Ramos (cell line): ENCODE results near the gene ZNF184.

Experiments
- in situ Hi-C: fragments of 300-500 bp; cut with MboI; formaldehyde crosslinking; loops from one replicate; pipeline ENCODE4 v1.14.3; 2022; ENCODE audit warnings: low sequenced_read_pairs; ENCODE audit not compliant: unreplicated experiment

The ZNF184 gene

DNA sequence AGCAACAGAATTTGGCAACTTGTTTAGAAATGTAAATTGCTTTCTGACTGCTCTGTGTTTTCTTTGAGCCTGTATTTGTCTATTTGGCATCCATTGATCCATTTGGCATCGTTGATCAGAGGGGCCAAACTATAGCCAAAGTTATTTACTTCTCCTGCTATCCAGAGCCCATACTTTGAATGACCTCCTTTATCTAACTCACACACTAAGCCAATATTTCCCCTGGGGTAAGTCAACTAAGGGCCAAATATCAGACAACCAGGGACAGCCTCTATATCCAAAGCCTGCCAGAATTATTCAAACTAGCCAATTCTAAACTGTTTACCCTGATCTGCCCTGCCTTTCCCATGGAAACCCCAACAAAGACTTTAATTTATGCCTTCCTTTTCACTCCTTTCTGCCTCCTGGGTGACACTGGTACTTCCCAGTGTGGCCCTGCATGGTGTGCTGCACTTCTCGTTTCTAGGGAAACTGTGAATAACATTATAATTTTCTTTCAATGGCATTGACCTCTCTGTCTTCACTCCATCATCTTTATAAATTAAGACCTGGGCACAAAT is 19.8 kb upstream of the ZNF184 start:
- in situ Hi-C loops = no loop called here

DNA sequence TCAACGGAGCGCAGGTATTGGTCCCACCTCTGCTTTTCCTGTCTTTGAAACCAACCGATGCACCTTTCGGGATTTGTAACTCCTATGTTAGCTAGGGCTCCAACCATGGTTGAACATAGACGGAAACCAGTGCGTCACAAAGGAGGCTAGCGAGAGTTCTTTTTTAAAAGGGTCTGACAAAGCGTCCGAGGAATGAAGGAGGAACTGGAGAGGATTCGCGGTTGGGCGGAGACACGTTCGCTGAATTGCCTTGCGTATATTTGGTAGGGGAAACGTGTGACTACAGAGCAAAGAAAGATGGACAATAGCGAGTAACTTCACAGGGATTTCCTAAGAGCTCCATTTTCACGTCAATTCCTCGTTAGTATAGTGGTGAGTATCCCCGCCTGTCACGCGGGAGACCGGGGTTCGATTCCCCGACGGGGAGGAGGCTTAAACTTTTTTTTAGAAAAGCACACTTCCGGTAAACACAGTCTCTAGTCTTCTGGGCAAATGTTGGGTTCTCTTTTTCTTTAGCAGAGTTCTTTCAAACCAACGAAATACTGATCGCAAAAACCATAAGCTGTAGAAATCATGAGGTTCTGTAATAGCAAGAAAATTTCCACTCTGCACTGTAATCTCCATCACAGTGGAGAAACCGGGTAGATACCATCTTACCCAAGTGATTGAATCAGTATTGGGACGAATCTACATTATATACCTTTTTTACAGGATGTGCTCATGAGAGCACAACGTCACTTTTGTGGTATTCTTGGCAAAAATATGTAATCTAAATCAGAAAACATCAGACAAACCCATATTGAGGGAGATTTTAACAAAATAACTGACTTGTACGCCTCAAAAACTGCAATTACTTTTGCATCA is 6.6 kb upstream of the ZNF184 start:
- in situ Hi-C loops = loop anchor here (10.0 kb wide), 1 partner anchor 305 kb away; no protein-coding TSS in a partner anchor

DNA sequence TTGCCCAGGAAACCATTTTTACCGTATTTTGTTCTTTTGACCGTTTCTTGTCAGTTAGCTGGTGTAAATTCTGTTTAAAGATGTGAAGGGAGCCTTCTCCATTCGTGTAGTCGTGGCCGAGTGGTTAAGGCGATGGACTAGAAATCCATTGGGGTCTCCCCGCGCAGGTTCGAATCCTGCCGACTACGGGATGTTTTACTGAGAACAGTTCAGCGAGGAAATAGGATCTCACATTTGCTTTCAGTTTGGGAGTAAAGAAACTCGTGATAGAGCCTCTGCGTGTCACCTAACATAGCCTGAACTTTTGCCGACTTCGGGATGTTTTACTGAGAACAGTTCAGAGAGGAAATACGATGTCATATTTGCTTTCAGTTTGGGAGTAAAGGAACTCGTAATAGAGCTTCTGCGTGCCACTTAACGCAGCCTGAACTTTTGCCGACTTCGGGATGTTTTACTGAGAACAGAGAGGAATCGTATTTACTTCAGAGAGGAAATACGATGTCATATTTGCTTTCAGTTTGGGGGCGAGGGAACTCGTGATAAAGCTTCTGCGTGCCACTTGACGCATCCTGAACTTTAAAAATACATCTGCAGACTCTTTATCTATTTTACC is 5.9 kb upstream of the ZNF184 start:
- in situ Hi-C loops = loop anchor here (10.0 kb wide), 1 partner anchor 304 kb away; no protein-coding TSS in a partner anchor

DNA sequence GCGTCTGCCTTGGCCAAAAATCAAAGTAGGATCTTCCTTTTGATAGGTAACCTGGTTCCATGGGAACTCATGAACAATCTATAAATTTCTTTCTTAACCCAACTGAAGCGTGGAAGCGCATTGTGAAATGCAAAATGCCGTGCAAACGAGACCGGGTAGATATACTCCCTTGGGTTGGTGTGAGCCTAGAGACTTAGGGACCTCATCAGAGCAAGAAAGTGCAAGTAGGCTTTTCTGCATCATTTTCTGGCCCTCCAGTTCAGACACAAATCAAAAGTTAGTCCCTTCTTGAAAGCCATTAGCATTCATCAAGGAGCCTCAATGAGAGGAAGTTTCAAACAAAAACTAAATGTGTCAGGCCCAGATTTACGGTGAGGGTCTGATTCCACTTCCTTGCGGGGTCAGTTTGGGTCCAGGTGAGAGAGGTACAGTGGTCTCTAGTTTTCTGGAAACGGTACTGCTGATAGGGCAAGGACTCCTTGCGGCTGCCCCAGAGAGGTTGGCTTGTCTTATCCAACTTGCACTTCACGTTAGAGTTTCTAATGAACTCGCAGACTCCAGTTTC is 5.3 kb upstream of the ZNF184 start:
- in situ Hi-C loops = loop anchor here (10.0 kb wide), 1 partner anchor 303 kb away; no protein-coding TSS in a partner anchor

DNA sequence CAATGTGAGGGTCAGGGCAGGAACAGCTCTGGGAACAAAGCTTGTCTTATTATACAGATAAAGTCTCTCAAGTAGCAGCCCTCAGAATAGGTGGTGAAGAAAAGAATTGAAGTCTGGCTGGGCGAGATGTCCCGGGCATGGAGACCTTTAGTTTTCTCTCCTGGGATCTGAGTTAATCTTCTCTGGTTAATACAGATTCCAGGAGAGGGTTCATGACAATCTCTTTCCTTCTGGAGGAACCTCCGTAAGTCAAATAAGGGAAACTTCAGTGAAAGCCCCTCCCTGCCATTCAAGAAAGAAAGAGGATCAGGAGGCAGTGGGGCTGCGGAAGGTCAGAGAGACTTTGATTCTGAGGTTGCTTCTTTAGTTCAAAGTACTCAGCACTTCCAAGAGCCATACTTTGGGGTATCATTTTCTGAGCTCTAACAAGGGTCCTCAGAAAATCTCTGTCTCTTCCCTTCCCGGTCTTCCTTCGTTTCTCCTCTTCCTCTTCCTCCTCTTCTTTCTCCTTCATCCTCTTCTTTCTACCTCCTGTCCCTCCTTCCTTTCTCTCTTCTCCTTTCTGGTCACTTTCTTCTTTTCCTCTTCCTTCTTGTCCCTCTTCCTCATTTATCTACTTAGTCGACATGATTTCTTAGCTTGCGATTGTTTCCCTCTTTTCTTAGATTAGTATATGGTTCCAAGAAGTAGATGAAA is 4.6 kb upstream of the ZNF184 start:
- in situ Hi-C loops = loop anchor here (10.0 kb wide), 1 partner anchor 303 kb away; no protein-coding TSS in a partner anchor

DNA sequence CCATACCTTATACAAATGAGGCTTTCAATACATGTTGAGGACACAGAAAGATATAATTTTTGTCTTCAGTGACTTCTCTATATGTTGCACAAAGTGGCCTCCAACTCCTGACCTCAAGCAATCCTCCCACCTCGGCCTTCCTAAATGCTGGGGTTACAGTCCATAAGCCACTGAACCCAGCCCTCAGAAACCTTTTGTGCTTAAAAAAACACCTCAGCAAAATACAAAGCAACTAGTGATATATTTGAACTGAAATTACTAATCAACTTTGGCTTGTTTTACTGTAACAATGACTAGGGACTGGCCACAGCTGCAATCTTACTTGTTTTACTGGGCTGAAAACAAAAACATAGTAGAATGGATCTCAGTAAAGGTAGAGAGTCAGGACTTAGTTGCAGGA is 3.2 kb upstream of the ZNF184 start:
- in situ Hi-C loops = loop anchor here (10.0 kb wide), 1 partner anchor 301 kb away; no protein-coding TSS in a partner anchor

DNA sequence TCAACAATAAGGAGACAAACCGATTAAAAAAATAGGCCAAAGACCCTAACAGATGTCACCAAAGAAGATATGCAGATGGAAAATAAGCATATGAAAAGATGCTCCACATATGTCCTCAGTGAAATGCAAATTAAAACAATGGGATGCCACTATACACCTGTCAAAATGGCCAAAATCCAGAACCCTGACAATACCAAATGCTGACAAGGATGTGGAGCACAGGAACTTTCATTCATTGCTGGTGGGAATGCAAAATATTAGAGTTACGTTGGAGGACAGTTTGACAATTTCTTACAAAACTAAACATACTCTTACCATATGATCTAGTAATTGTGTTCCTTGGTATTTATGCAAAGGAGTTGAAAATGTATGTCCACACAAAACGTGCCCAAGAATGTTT is 1.8 kb upstream of the ZNF184 start:
- in situ Hi-C loops = loop anchor here (10.0 to 25.0 kb wide), 2 partner anchors 300 to 438 kb away; partner anchors contain the start of gene OR2B2

DNA sequence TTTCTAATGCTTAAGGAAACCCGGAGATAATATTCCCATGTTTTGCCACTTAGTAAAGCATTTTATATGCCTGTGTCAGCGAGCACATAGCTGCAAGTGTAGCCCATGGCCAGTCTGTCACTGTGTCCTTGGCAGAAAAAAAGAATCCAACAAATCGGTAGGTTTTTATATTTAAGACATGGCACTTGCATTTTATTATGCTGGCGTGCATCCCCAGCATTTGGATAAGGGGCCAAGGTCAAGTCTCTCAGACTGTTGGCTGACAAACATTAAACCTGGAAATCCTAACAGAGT is 1.2 kb upstream of the ZNF184 start:
- in situ Hi-C loops = loop anchor here (10.0 to 25.0 kb wide), 2 partner anchors 299 to 438 kb away; partner anchors contain the start of gene OR2B2

DNA sequence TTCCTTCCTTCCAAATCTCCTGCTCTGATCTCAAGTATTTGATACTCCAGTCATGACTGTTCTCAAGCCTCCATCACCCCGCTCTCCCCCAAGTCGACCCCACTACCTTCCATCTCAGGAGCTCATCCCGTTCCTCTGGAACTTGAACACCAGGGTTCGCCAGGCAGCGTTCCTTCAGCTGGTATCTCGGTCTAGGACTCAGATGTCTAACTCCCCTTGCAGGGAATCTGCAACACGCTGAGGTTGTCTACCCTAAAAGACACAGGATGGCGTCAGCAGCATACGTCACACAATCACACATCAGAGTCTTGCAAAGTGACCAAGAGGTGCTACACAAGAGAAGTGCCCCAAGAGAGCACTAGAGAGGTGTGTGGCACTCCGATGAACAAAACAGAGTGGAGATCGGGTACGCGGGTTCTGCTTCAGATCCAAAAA is 706 bp downstream of the ZNF184 start:
- in situ Hi-C loops = loop anchor here (10.0 to 25.0 kb wide), 2 partner anchors 297 to 440 kb away; partner anchors contain the start of gene OR2B2

DNA sequence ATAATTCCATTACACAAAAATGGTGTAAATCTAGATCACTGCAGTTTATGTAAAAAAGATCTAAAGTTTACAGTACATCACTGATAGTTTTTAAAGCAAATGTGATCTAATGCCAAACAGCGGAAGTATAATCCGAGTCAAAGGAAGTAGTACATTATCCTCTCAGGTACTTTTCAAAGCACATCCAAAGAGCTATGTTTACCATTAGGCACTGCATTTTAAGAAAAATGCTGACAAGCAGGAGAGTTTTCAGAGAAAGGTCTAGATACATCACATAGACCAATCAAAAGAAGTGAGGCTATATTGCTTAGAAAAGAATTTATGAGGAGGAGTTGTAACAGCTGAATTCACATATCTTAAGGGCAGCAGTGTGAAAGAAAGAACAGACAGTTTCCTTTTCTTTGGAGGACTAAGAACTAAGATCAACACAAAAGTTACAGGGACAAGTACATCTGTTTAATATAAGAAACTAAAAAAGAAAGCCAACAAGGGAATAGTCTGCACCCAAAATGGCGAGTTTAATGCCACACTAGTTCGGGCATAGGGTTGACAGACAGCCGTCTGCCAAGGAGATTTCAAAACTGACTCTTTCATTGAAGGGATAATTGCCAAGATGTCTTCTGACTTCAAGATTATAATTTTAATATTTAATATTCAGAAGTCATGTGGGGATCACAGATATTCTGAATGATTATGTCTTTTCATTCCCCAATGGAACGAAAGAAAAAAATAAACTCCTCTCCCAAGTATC is 1.4 kb downstream of the ZNF184 start:
- in situ Hi-C loops = loop anchor here (10.0 to 25.0 kb wide), 2 partner anchors 297 to 441 kb away; partner anchors contain the start of gene OR2B2

DNA sequence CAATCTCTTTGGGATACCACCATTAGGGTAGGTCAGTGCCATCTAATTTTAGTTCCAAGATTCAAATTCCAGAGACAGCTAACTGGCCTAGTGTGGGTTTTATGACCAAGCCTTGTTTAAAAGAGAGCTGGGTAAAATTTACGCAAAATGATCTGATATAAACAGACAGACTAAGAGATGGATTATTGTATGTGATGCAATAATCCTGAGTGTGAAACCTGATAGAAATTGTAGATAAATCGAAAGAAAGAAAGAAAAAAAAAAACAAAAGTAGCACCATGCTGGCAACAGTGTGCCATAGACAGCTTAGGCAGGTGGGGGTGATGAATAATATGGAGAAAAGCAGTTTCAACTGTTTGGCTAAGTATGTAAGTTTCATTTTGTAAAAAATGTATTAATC is 2.9 kb downstream of the ZNF184 start:
- in situ Hi-C loops = loop anchor here (10.0 to 25.0 kb wide), 2 partner anchors 295 to 442 kb away; partner anchors contain the start of gene OR2B2

DNA sequence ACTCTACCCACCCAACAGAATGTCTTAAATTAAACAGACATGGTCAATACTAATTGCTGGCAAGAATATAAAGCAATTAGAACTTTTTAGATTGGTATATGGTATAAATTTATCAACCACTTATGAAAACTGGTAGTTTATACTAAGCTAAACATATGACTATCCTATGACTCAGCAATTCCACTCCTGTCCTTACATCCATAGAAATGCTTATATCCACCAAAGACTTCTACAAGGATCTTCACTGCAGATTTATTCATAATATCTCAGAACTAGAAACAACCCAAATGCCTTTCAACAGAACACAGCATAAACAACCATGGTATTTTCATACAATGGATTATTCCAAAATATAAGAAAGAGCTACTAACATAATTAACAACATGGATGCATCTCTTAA is 4.6 kb downstream of the ZNF184 start:
- in situ Hi-C loops = loop anchor here (25.0 kb wide), 1 partner anchor 444 kb away; the partner anchor contains the start of gene OR2B2

DNA sequence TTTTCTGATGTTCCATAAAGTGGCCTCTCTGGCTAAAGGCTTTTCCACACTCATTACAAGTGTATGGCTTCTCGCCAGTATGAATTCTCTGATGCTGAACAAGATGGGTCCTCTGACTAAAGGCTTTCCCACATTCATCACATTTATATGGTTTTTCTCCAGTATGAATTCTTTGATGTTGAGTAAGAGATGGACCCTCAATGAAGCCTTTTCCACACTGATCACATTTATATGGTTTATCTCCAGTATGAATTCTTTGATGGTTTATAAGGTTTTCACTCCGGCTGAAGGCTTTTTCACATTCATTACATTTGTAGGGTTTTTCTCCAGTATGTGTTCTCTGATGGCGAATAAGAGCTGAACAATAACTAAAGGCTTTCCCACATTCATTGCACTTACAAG is 20.4 kb downstream of the ZNF184 start:
- in situ Hi-C loops = loop anchor here (25.0 kb wide), 1 partner anchor 460 kb away; the partner anchor contains the start of gene OR2B2

DNA sequence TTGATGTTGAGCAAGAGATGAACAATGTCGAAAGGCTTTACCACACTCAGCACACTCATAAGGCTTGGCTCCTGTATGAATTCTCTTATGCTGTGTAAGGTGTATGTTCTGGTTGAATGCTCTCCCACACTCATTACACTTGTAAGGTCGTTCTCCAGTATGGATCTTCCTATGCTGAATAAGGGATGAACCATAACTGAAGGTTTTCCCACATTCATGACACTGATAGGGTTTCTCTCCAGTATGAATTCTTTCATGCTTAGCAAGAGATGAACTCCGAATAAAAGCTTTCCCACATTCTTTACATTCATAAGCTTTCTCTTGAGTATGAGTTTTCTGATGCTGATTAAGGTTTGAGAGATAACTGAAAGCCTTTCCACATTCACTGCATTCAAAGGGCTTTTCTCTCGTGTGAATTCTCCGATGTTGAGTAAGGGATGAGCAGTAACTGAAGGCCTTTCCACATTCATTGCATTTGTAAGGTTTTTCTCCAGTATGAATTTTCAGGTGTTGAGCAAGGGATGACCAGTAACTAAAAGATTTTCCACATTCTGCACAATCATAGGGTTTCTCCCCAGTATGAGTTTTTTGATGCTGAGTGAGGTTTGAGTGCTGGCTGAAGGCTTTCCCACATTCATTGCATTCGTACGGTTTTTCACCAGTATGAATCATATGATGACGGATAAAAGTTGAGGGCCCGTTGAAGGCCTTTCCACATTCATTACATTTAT is 21.1 kb downstream of the ZNF184 start:
- in situ Hi-C loops = loop anchor here (25.0 kb wide), 1 partner anchor 460 kb away; the partner anchor contains the start of gene OR2B2

DNA sequence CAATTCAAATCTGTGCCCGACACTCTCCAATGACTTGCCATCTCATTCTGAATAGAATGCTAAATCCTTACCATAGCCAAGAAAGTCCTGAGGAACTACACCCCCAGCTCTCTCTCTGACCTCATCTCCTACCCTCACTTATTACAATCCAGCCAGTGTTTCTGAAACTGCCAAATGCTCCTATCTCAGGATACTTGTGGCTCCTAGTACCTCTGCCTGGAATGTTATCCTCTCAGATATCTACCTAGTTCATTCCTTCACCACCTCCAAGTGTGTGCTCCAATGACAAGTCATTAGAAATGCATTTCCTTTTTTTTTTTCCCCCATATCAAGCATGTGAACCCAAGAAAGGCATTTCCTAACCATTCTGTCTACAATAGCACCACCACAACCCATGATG is 24.4 kb downstream of the ZNF184 start:
- in situ Hi-C loops = no loop called here

DNA sequence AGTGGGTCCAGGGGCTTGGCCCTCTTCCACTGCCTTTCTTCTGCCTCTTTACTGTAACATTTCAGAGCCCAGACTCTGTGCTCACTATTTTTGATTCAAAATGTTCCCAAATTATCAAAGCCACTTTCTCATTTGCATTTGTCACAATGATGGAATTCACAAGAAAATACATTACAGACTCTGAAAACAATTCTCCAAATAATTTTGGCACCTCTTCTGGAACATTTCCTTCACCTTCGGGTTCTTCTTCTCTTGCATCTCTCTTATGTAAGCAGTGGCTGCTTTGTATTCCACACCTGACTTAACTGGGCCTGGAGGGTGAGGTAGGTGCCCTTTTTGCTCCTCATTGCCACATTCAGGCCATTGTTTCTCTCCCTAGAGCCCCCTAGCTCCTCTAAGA is 30.0 kb downstream of the ZNF184 start:
- in situ Hi-C loops = no loop called here

DNA sequence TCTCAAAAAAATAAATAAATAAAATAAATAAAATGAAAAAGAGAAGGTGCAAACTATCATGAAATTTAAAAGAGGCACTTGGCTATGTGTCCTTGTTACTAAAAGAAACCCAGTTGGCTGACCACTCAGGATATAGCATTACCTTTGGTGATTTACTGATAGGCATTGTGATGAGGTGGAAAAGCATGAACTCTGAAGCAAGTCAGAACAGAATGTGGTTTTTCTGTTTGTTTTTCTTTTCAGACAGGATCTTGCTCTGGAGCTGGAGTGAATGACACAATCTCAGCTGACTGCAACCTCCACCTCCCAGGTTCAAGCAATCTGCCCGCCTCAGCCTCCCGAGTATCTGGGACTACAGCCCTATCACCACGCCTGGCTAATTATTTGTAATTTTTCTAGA is 31.9 kb downstream of the ZNF184 start:
- in situ Hi-C loops = no loop called here

DNA sequence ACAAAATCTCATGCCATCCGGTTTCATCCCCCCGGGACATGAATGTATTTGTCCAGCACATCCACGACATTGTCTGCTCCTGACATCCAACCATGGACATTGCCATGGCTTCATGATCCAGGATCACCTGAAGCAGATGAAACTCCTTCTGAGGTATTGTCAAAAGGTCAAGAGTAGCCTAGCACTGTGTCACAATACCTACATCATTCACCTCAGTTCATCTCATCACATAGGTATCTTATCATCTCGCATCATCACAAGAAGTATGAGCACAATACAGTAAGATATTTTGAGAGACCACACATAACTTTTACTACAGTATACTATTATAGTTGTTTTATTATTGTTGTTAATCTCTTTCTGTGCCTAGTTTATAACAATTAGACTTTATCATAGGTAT is 33.5 kb downstream of the ZNF184 start:
- in situ Hi-C loops = no loop called here
